WTC11 (cell line): Measurements from ENCODE around the gene VSX1. TPM values are rescaled to one million over a fixed set of nuclear protein-coding genes. Genes with fewer than 3 reads are reported as not detected.

Experiments used
- ATAC-seq: fragments of 200-7000 bp; cut with Tn5 transposase; 2 replicates; pipeline ENCODE4 v1.10.0; 2021; ENCODE audit warnings: mild to moderate bottlenecking, moderate library complexity
- CTCF ChIA-PET: fragments of 300-600 bp; sonication (Branson Sonifier 250); formaldehyde crosslinking; loops from one replicate; lab custom pipeline; 2021; ENCODE audit warnings: antibody characterized with exemption; lab: Charles Lee
- POLR2A ChIA-PET: fragments of 350-600 bp; sonication (Branson Sonifier 250); formaldehyde crosslinking; loops from one replicate; lab custom pipeline; 2021; ENCODE audit warnings: antibody characterized with exemption; lab: Charles Lee
- DNase-seq: peaks from one replicate; pipeline ENCODE4 v3.0.0; 2021; ENCODE audit warnings: low spot score
- H3K27ac Mint-ChIP-seq: 2 replicates; pipeline ENCODE4 v1.8.0; 2021; ENCODE audit warnings: mixed read lengths
- H3K27me3 Mint-ChIP-seq: 2 replicates; pipeline ENCODE4 v1.8.0; 2021; ENCODE audit warnings: low read depth, mild to moderate bottlenecking, moderate library complexity, mixed read lengths
- H3K36me3 Mint-ChIP-seq: 2 replicates; pipeline ENCODE4 v1.8.0; 2021; ENCODE audit warnings: mixed read lengths
- H3K4me1 Mint-ChIP-seq: 2 replicates; pipeline ENCODE4 v1.8.0; 2022; ENCODE audit warnings: mixed read lengths
- H3K4me3 Mint-ChIP-seq: 2 replicates; pipeline ENCODE4 v1.8.0; 2021; ENCODE audit warnings: mild to moderate bottlenecking, moderate library complexity, mixed read lengths
- H3K9me3 Mint-ChIP-seq: 2 replicates; pipeline ENCODE4 v1.8.0; 2021; ENCODE audit warnings: mixed read lengths
- AR ChIP-seq: fragments of 250-450 bp; sonication (Bioruptor Pico); IDR thresholded peaks from 2 replicates; pipeline ENCODE4 v1.9.0; 2021; ENCODE audit warnings: mild to moderate bottlenecking
- CBFB ChIP-seq: sonication (generic); formaldehyde crosslinking; IDR thresholded peaks from 2 replicates; pipeline ENCODE4 v1.8.1; 2022; ENCODE audit warnings: mild to moderate bottlenecking, low read depth, missing genetic modification reagents
- CDX4 ChIP-seq: fragments of 250-450 bp; sonication (Bioruptor Pico); IDR thresholded peaks from 2 replicates; pipeline ENCODE4 v1.9.0; 2021; ENCODE audit warnings: moderate library complexity, mild to moderate bottlenecking, inconsistent platforms, borderline replicate concordance
- CREB1 ChIP-seq: sonication (generic); formaldehyde crosslinking; IDR thresholded peaks from 2 replicates; pipeline ENCODE4 v1.8.0; 2023; ENCODE audit warnings: mild to moderate bottlenecking, missing genetic modification reagents
- CREM ChIP-seq: sonication (generic); formaldehyde crosslinking; IDR thresholded peaks from 2 replicates; pipeline ENCODE4 v1.8.1; 2022; ENCODE audit warnings: mild to moderate bottlenecking, missing genetic modification reagents, moderate library complexity
- E2F4 ChIP-seq: sonication (generic); formaldehyde crosslinking; IDR thresholded peaks from 2 replicates; pipeline ENCODE4 v1.8.1; 2022; ENCODE audit warnings: low read depth, mild to moderate bottlenecking, moderate library complexity, missing genetic modification reagents, borderline replicate concordance
- ETV6 ChIP-seq: sonication (generic); formaldehyde crosslinking; IDR thresholded peaks from 2 replicates; pipeline ENCODE4 v1.8.1; 2022; ENCODE audit warnings: mild to moderate bottlenecking, missing genetic modification reagents
- FOXJ3 ChIP-seq: sonication (generic); formaldehyde crosslinking; IDR thresholded peaks from 2 replicates; pipeline ENCODE4 v1.9.0; 2021; ENCODE audit warnings: missing genetic modification reagents, mild to moderate bottlenecking, borderline replicate concordance
- FOXK1 ChIP-seq: sonication (generic); formaldehyde crosslinking; IDR thresholded peaks from 2 replicates; pipeline ENCODE4 v1.8.0; 2022; ENCODE audit warnings: mild to moderate bottlenecking, moderate library complexity, missing genetic modification reagents
- GABPB1 ChIP-seq: sonication (generic); formaldehyde crosslinking; IDR thresholded peaks from 2 replicates; pipeline ENCODE4 v1.8.1; 2023; ENCODE audit warnings: mild to moderate bottlenecking, missing genetic modification reagents
- IRF1 ChIP-seq: sonication (generic); formaldehyde crosslinking; IDR thresholded peaks from 2 replicates; pipeline ENCODE4 v1.8.0; 2023; ENCODE audit warnings: missing genetic modification reagents
- MXD4 ChIP-seq: fragments of 250-450 bp; sonication (Bioruptor Pico); IDR thresholded peaks from 2 replicates; pipeline ENCODE4 v1.8.0; 2021; ENCODE audit warnings: mild to moderate bottlenecking, moderate library complexity, borderline replicate concordance
- MYBL2 ChIP-seq: sonication (generic); formaldehyde crosslinking; IDR thresholded peaks from 2 replicates; pipeline ENCODE4 v1.8.1; 2023; ENCODE audit warnings: mild to moderate bottlenecking, moderate library complexity, missing genetic modification reagents
- PREB ChIP-seq: sonication (generic); formaldehyde crosslinking; IDR thresholded peaks from 2 replicates; pipeline ENCODE4 v1.8.1; 2022; ENCODE audit warnings: mild to moderate bottlenecking, missing genetic modification reagents, moderate library complexity, borderline replicate concordance
- RORB ChIP-seq: fragments of 250-450 bp; sonication (Bioruptor Pico); IDR thresholded peaks from 2 replicates; pipeline ENCODE4 v1.9.0; 2021; ENCODE audit warnings: mild to moderate bottlenecking
- SMAD3 ChIP-seq: sonication (generic); formaldehyde crosslinking; IDR thresholded peaks from 2 replicates; pipeline ENCODE4 v1.8.0; 2022; ENCODE audit warnings: missing genetic modification reagents, mild to moderate bottlenecking, borderline replicate concordance
- SMAD4 ChIP-seq: sonication (generic); formaldehyde crosslinking; IDR thresholded peaks from 2 replicates; pipeline ENCODE4 v1.8.0; 2022; ENCODE audit warnings: mild to moderate bottlenecking, missing genetic modification reagents
- STAT6 ChIP-seq: sonication (generic); formaldehyde crosslinking; conservative IDR thresholded peaks from 2 replicates; pipeline ENCODE4 v1.8.1; 2023; ENCODE audit warnings: mild to moderate bottlenecking, low read depth, missing genetic modification reagents, moderate library complexity
- TCF7 ChIP-seq: sonication (generic); formaldehyde crosslinking; IDR thresholded peaks from 2 replicates; pipeline ENCODE4 v1.8.0; 2022; ENCODE audit warnings: mild to moderate bottlenecking, low read depth, missing genetic modification reagents, moderate library complexity
- ZMAT4 ChIP-seq: fragments of 250-450 bp; sonication (Bioruptor Pico); IDR thresholded peaks from 2 replicates; pipeline ENCODE4 v1.9.0; 2021; ENCODE audit warnings: mild to moderate bottlenecking
- ZNF263 ChIP-seq: sonication (generic); formaldehyde crosslinking; IDR thresholded peaks from 2 replicates; pipeline ENCODE4 v1.8.1; 2022; ENCODE audit warnings: low read depth, mild to moderate bottlenecking, moderate library complexity, missing genetic modification reagents
- ZNF416 ChIP-seq: fragments of 250-450 bp; sonication (Bioruptor Pico); IDR thresholded peaks from 2 replicates; pipeline ENCODE4 v1.9.0; 2021; ENCODE audit warnings: mild to moderate bottlenecking, inconsistent platforms
- ZNF423 ChIP-seq: fragments of 250-450 bp; sonication (Bioruptor Pico); IDR thresholded peaks from 2 replicates; pipeline ENCODE4 v2.1.2; 2022; ENCODE audit warnings: mild to moderate bottlenecking, moderate library complexity
- total RNA-seq: library from RNA; stranded (reverse); gene quantifications from 3 replicates; pipeline ENCODE4 v1.2.3, GENCODE V29; 2021

The VSX1 gene
- total RNA-seq, 1 experiment from 2014 or later = not detected

- TF ChIP-seq STAT6 (CRISPR knock-in tag) (no peak), ZNF263 (CRISPR knock-in tag) (no peak), ZMAT4 (CRISPR knock-in tag) (no peak)
- TF ChIP-seq, all 79 proteins: peak for 0
These were observed 545 bp upstream of the VSX1 start (continued) for GRCh38 chr20:25082498-25082873.

- Mint-ChIP-seq H3K9me3 (no peaks in the 10 kb centered on the region), H3K27ac (no peak overlapping the region), H3K36me3 (no peaks in the 10 kb centered on the region), H3K4me3 (peak overlapping the region; percentile 72), H3K4me1 (peaks cover 35% of the 10 kb centered on the region), H3K27me3 (peaks cover 93% of the 10 kb centered on the region)
- peak; percentile 87 for DNase-seq
- POLR2A ChIA-PET = no interaction called here
- ATAC-seq = peak; percentile 55
- CTCF ChIA-PET = interaction anchor here (1.0 to 1.4 kb wide), 5 partner anchors 11 to 167 kb away, joined by 3 to 4 read pairs (median 4); no protein-coding TSS in a partner anchor
- TF ChIP-seq FOXJ3 (CRISPR knock-in tag) = no peak
- TF ChIP-seq MXD4 (CRISPR knock-in tag) = no peak
- TF ChIP-seq FOXK1 (CRISPR knock-in tag) = peak; percentile 27; the same call in 1 of the 2 replicates
- no peak for TF ChIP-seq CBFB
- TF ChIP-seq MYBL2 (CRISPR knock-in tag) = peak; percentile 75; the same call in 1 of the 2 replicates
- no peak; the same call in 1 of the 2 replicates for TF ChIP-seq STAT6 (CRISPR knock-in tag)
- TF ChIP-seq GABPB1 (CRISPR knock-in tag) = no peak
- no peak for TF ChIP-seq CREB1 (CRISPR knock-in tag)
- TF ChIP-seq RORB = no peak
- peak; percentile 39; the same call in 1 of the 2 replicates for TF ChIP-seq SMAD4 (CRISPR knock-in tag)
- TF ChIP-seq SMAD3 (CRISPR knock-in tag) = peak; percentile 69; the same call in 1 of the 2 replicates
- TF ChIP-seq TCF7 (CRISPR knock-in tag) = 0 out of 2 replicates have a peak, but pooled peaks have one; percentile 51
- no peak for TF ChIP-seq ZNF416
- no peak for TF ChIP-seq ETV6 (CRISPR knock-in tag)
- no peak for TF ChIP-seq PREB
- no peak for TF ChIP-seq E2F4 (CRISPR knock-in tag)
- TF ChIP-seq IRF1 = 0 out of 2 replicates have a peak, but pooled peaks have one; percentile 30
- no peak for TF ChIP-seq ZNF423 (CRISPR knock-in tag)
- TF ChIP-seq CREM (CRISPR knock-in tag) = no peak; the same call in 1 of the 2 replicates
- TF ChIP-seq AR (CRISPR knock-in tag) = no peak
- TF ChIP-seq CDX4 (CRISPR knock-in tag) = no peak
These were observed 744 bp downstream of the VSX1 start for GRCh38 chr20:25081065-25081729.
